Activated CD4-positive, alpha-beta memory T cell treated with anti-CD3 and anti-CD28 coated beads for 36 hours (primary cell): ENCODE results near the gene SELENOW. TPM values are rescaled to one million over a fixed set of nuclear protein-coding genes. Genes with fewer than 3 reads are reported as not detected.
A peak's percentile ranks its signal among the peaks of the same experiment; 100 is the strongest.
"Not testable (repeated sequence)": the region's sequence is repeated elsewhere in the genome, so short reads cannot be mapped to it uniquely, and the experiment has no call there.

Source experiments
- CTCF ChIA-PET: fragments of 350-600 bp; sonication (Branson Sonifier 250); formaldehyde crosslinking; loops from one replicate; lab custom pipeline; 2021; ENCODE audit warnings: antibody characterized with exemption, inconsistent platforms; lab: Charles Lee
- POLR2A ChIA-PET: fragments of 350-600 bp; sonication (Branson Sonifier 250); formaldehyde crosslinking; loops from one replicate; lab custom pipeline; 2021; ENCODE audit warnings: antibody characterized with exemption; lab: Charles Lee
- DNase-seq: peaks from one replicate; pipeline ENCODE4 v3.0.0-alpha.2; 2020
- H3K27ac Mint-ChIP-seq: one replicate; pipeline ENCODE4 v1.8.0; 2021; ENCODE audit warnings: mixed read lengths
- H3K27me3 Mint-ChIP-seq: one replicate; pipeline ENCODE4 v1.8.0; 2021; ENCODE audit warnings: mixed read lengths
- H3K36me3 Mint-ChIP-seq: one replicate; pipeline ENCODE4 v1.8.0; 2021; ENCODE audit warnings: mixed read lengths
- H3K4me1 Mint-ChIP-seq: one replicate; pipeline ENCODE4 v1.8.0; 2021; ENCODE audit warnings: low read depth, mixed read lengths
- H3K4me3 Mint-ChIP-seq: one replicate; pipeline ENCODE4 v1.8.0; 2021; ENCODE audit warnings: mild to moderate bottlenecking, mixed read lengths
- H3K9me3 Mint-ChIP-seq: one replicate; pipeline ENCODE4 v1.8.0; 2021; ENCODE audit warnings: mixed read lengths
- intact Hi-C: fragments of 100-400 bp; cut with micrococcal nuclease; formaldehyde crosslinking; loops from one replicate; pipeline ENCODE4 v1.15.1; 2023
- total RNA-seq, 2 experiments: library from RNA; stranded (reverse); gene quantifications; one replicate each; pipeline ENCODE4 v1.2.3, GENCODE V29; 2021

Gene SELENOW
- total RNA-seq, 2 experiments from 2014 or later = 162 to 174 TPM

DNA sequence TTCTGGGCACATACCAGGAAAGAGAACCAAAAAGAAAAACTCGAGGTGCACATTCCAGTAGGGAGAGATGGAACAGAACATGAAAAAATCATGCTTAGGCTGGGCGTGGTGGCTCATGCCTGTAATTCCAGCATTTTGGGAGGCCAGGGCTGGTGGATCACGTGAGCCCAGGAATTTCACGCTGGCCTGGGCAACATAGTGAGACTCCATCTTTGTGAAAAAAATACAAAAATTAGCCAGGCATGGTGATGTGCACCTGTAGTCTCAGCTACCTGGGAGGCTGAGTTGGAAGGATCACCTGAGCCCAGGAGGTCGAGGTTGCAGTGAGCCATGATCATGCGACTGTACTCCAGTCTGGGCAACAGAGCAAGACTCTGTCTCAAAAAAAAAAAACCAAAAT is 7.2 kb upstream of the SELENOW start:
- intact Hi-C loops, H3K4me1 Mint-ChIP-seq, H3K27me3 Mint-ChIP-seq, H3K36me3 Mint-ChIP-seq, H3K4me3 Mint-ChIP-seq, DNase-seq, POLR2A ChIA-PET, H3K27ac Mint-ChIP-seq, H3K9me3 Mint-ChIP-seq: not testable (repeated sequence)
- CTCF ChIA-PET = interaction anchor here (0.6 kb wide), 1 partner anchor 24 kb away, joined by 3 read pairs; no protein-coding TSS in a partner anchor

DNA sequence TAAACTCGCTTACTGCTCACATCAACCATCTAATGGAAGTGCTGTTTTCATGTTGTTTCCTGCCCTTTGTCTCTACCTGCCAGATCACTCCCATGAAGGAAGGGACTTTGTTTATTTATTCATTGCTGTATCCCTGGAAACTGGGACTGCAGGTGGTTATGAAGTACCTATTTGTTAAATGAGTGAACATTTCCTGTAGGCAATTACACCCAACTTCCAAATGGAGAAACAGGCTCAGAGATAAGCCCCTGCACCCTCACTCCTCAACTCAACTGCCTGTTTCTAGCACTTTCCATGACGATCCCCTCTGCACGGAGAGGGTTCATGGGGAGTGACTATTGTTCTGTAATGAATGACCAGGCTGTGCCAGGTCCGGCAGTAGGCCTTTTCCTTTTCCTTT is 1.9 kb upstream of the SELENOW start:
- H3K4me1 Mint-ChIP-seq = peaks cover 23% of the 10 kb centered on the region
- ChIA-PET POLR2A (no interaction called here), CTCF (no interaction called here)
- H3K36me3 Mint-ChIP-seq = peaks cover 10% of the 10 kb centered on the region
- DNase-seq = no peak
- no peak overlapping the region for H3K27ac Mint-ChIP-seq
- no peaks in the 10 kb centered on the region for H3K9me3 Mint-ChIP-seq
- H3K27me3 Mint-ChIP-seq = no peaks in the 10 kb centered on the region
- peak overlapping the region; percentile 15 for H3K4me3 Mint-ChIP-seq
- intact Hi-C loops = no loop called here

DNA sequence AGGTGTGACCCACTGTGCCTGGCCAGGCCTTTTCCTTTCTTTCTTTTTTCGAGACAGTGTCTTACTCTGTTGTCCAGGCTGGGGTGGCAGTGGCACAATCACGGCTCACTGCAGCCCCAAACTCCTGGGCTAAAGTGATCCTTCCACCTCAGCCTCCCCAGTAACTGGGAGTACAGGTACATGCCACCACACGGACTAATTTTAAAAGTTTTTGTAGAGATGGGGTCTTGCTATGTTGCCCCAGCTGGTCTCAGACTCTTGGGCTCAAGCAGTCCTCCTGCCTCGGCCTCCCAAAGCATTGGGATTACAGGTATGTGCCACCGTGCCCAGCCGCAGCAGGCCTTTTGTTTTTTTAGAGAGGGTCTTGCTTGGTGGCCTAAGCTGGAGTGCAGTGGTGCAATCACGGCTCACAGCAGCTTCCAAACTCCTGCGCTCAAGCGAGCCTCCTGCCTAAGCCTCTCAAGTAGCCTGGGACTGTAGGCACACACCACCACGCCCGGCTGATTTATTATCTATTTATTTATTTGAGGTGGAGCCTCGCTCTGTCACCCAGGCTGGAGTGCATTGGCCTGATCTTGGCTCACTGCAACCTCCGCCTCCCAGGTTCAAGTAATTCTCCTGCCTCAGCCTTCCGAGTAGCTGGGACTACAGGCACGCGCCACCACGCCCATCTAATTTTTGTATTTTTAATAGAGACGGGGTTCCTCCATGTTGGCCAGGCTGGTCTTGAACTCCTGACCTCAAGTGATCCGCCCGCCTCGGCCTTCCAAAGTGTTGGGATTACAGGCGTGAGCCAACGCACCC is 1.1 kb upstream of the SELENOW start:
- POLR2A ChIA-PET, H3K27me3 Mint-ChIP-seq, DNase-seq, H3K9me3 Mint-ChIP-seq: not testable (repeated sequence)
- H3K27ac Mint-ChIP-seq = peak overlapping the region; percentile 92
- H3K4me1 Mint-ChIP-seq = peaks cover 27% of the 10 kb centered on the region
- intact Hi-C loops = loop anchor here (2.0 kb wide), 1 partner anchor 33 kb away; the partner anchor contains the start of gene NOP53
- peaks cover 13% of the 10 kb centered on the region for H3K36me3 Mint-ChIP-seq
- peak overlapping the region; percentile 95 for H3K4me3 Mint-ChIP-seq
- CTCF ChIA-PET = interaction anchor here (1.5 kb wide), 1 partner anchor 32 kb away, joined by 3 read pairs; the partner anchor contains the start of gene NOP53

DNA sequence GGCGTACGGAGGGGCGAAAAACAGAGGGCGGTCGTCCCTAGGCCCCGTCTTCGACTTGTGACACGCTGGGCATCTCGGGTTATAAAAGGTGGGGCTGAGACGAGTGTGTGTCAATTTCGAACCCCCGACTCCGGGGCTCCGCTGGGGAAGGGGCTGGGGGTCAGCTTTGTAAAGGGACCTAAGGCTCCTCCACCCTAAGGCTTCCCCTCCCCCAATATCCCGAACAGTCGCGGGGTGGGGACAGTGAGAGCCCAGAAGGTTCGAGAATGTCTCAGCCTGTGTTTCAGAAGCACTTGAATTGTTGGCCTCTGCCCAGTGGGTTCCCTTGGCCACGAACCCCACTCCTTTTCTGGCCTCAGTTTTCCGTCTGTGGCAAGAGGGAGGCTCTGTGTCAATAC is 450 bp downstream of the SELENOW start:
- Mint-ChIP-seq H3K36me3 (peaks cover 17% of the 10 kb centered on the region), H3K27me3 (no peaks in the 10 kb centered on the region), H3K9me3 (no peaks in the 10 kb centered on the region), H3K4me1 (peaks cover 27% of the 10 kb centered on the region), H3K4me3 (peak overlapping the region; percentile 95), H3K27ac (peak overlapping the region; percentile 92)
- POLR2A ChIA-PET = no interaction called here
- intact Hi-C loops = loop anchor here (2.0 kb wide), 1 partner anchor 34 kb away; the partner anchor contains the start of gene NOP53
- CTCF ChIA-PET = interaction anchor here (1.4 to 1.5 kb wide), 2 partner anchors 13 to 34 kb away, joined by 3 read pairs; partner anchors contain the start of gene NOP53
- peak; percentile 38 for DNase-seq

DNA sequence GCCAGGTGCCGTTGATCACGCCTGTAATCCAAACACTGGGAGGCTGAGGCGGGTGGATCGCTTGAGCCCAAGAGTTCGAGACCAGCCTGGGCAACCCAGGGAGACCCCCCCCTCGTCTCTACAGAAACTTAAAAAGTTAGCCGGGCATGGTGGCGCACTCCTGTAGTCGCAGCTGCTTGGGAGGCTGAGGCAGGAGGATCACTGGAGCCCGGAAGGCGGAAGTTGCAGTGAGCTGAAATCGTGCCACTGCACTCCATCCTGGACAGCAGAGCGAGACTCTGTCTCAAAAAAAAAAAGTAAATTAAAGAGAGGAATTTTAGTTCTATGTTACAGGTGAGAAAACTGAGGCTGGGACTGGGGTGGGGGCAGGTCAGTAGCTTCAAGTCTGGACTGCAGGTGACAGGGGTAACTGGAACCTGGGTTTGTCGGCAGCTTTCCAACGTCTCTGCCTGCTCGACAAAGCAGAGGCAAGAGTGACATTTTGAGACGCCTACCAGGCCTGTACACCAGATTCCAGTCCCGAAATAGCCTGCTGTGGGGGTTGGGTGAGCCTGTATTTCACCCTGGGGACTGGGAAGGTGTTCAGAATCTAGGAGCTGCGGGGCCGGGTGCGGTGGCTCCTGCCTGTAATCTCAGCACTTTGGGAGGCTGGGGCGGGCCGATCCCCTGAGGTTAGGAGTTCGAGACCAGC is 1.2 kb downstream of the SELENOW start:
- peaks cover 27% of the 10 kb centered on the region for H3K4me1 Mint-ChIP-seq
- no peaks in the 10 kb centered on the region for H3K9me3 Mint-ChIP-seq
- peak overlapping the region; percentile 95 for H3K4me3 Mint-ChIP-seq
- H3K27me3 Mint-ChIP-seq = no peaks in the 10 kb centered on the region
- intact Hi-C loops = loop anchor here (2.0 kb wide), 1 partner anchor 35 kb away; the partner anchor contains the start of gene NOP53
- CTCF ChIA-PET = interaction anchor here (0.9 to 1.4 kb wide), 4 partner anchors 8 to 431 kb away, joined by 3 to 4 read pairs (median 4); partner anchors contain the start of genes DHX34 and EHD2
- peak overlapping the region; percentile 92 for H3K27ac Mint-ChIP-seq
- POLR2A ChIA-PET = interaction anchor here (0.7 to 1.0 kb wide), 2 partner anchors 10 to 54 kb away, joined by 3 to 4 read pairs; no protein-coding TSS in a partner anchor
- peak; percentile 22 for DNase-seq
- peaks cover 23% of the 10 kb centered on the region for H3K36me3 Mint-ChIP-seq

DNA sequence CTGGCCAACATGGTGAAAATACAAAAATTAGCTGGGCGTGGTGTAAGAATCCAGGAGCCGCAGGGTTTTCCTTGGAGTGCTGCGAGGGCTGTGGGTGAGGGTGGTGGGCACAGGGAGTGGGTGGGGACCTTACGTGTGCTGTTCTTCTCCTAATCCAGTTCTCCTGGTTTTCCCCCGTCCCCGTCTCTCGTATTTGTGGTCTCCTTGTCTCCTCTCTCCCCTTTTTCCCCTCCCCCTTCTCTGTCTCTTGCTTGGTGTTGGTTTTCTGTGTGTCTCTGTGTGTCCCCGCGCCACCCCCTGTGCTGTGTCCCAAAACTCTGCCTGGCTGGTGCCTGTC is 1.7 kb downstream of the SELENOW start:
- Mint-ChIP-seq H3K36me3 (peaks cover 24% of the 10 kb centered on the region), H3K4me1 (peaks cover 27% of the 10 kb centered on the region), H3K9me3 (no peaks in the 10 kb centered on the region), H3K4me3 (peak overlapping the region; percentile 95), H3K27ac (peak overlapping the region; percentile 92), H3K27me3 (no peaks in the 10 kb centered on the region)
- ChIA-PET POLR2A (interaction anchor here (0.7 to 1.0 kb wide), 2 partner anchors 10 to 55 kb away, joined by 3 to 4 read pairs; no protein-coding TSS in a partner anchor), CTCF (interaction anchor here (0.9 to 1.1 kb wide), 3 partner anchors 7 to 431 kb away, joined by 3 to 4 read pairs (median 4); partner anchors contain the start of genes DHX34 and EHD2)
- intact Hi-C loops = no loop called here
- no peak for DNase-seq

DNA sequence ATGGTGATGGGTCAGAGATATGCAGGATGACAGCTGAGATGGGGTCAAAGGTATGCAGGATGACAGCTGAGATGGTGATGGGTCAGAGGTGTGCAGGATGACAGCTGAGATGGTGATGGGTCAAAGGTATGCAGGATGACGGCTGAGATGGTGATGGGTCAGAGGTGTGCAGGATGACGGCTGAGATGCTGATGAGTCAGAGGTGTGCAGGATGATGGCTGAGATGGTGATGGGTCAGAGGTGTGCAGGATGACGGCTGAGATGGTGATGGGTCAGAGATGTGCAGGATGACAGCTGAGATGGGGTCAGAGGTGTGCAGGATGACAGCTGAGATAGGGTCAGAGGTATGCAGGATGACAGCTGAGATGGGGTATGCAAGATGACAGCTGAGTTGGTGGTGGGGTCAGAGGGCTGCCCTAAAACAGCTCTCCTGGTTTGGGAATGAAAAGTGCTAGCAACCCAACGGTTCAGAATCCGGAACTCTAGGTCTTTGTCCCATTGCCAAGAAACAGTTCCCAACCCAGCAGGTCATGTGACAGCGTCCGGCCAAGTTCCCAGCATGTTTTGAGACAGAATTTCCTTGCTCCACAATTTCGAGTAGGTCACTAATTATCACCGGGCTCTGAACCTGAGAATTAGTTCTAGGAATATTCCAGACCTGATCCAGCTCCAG is 3.2 kb downstream of the SELENOW start:
- Mint-ChIP-seq H3K27me3 (no peaks in the 10 kb centered on the region), H3K36me3 (peaks cover 26% of the 10 kb centered on the region), H3K4me3 (peak overlapping the region; percentile 5), H3K9me3 (no peaks in the 10 kb centered on the region), H3K27ac (peak overlapping the region; percentile 53), H3K4me1 (peaks cover 27% of the 10 kb centered on the region)
- POLR2A ChIA-PET = interaction anchor here (0.5 kb wide), 2 partner anchors 13 to 23 kb away, joined by 3 read pairs; no protein-coding TSS in a partner anchor
- CTCF ChIA-PET = no interaction called here
- no peak for DNase-seq
- intact Hi-C loops = no loop called here

DNA sequence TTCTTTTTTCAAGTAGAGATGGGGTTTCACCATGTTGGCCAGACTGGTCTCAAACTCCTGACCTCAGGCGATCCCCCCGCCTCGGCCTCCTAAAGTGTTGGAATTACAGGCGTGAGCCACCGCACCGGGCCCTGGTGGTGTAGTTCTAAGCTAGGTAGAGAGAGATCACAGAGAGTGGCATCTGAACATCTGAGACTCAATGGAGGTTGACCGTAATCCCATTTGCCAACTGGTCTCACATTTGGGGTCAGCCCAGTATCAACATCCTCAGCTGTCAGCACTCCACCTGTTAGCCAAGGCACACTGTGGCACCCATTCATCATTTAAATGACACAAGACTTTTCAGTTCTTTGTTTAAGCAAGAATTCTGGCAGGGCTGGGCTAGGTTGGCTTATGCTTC is 8.1 kb downstream of the SELENOW start:
- Mint-ChIP-seq H3K9me3 (no peaks in the 10 kb centered on the region), H3K4me3 (no peak overlapping the region), H3K27ac (no peak overlapping the region), H3K36me3 (peaks cover 22% of the 10 kb centered on the region), H3K4me1 (peaks cover 7% of the 10 kb centered on the region), H3K27me3 (no peaks in the 10 kb centered on the region)
- no peak for DNase-seq
- POLR2A ChIA-PET = interaction anchor here (0.6 kb wide), 1 partner anchor 755 kb away, joined by 3 read pairs; no protein-coding TSS in a partner anchor
- intact Hi-C loops = no loop called here
- CTCF ChIA-PET = no interaction called here

DNA sequence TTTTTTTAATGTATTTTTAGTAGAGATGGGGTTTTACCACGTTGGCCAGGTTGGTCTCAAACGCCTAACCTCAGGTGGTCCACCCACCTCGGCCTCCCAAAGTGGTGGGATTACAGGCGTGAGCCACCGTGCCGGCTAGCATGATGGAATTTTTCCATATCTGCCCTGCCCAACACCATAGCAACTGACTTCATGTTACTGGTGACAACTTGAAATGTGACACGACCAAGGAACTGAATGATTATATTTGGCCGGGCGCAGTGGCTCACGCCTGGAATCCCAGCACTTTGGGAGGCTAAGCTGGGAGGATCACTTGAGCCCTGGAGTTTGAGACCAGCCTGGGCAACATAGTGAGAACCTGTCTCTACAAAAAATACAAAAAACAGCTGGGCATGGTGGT is 8.8 kb downstream of the SELENOW start:
- DNase-seq, H3K27ac Mint-ChIP-seq, intact Hi-C loops, H3K4me3 Mint-ChIP-seq, H3K9me3 Mint-ChIP-seq, H3K4me1 Mint-ChIP-seq, H3K27me3 Mint-ChIP-seq: not testable (repeated sequence)
- CTCF ChIA-PET = interaction anchor here (0.6 to 1.4 kb wide), 5 partner anchors 7 to 966 kb away, joined by 3 to 5 read pairs (median 4); no protein-coding TSS in a partner anchor
- peaks cover 18% of the 10 kb centered on the region for H3K36me3 Mint-ChIP-seq
- POLR2A ChIA-PET = interaction anchor here (0.6 kb wide), 1 partner anchor 754 kb away, joined by 3 read pairs; no protein-coding TSS in a partner anchor

DNA sequence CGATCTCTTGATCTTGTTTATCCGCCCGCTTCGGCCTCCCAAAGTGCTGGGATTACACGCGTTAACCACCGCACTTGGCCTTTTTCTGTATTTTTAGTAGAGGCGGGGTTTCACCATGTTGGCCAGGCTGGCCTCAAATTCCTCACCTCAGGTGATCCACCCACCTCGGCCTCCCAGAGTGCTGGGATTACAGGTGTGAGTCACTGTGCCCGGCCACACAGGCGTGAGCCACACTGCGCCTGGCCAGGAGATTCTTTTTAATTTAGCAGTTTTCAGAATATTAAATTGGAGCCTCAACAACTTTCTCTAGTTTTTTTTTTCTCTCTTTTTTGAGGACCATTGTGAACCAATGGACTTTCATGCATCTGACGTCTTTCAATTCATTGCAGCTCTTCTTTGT is 11.3 kb downstream of the SELENOW start:
- H3K4me3 Mint-ChIP-seq, H3K36me3 Mint-ChIP-seq, H3K27me3 Mint-ChIP-seq, H3K9me3 Mint-ChIP-seq, DNase-seq, intact Hi-C loops, H3K27ac Mint-ChIP-seq, H3K4me1 Mint-ChIP-seq: not testable (repeated sequence)
- CTCF ChIA-PET = interaction anchor here (0.6 to 3.1 kb wide), 9 partner anchors 14 to 83 kb away, joined by 3 to 11 read pairs (median 5); partner anchors contain the start of gene EHD2
- POLR2A ChIA-PET = interaction anchor here (0.6 kb wide), 1 partner anchor 10 kb away, joined by 4 read pairs; no protein-coding TSS in a partner anchor

DNA sequence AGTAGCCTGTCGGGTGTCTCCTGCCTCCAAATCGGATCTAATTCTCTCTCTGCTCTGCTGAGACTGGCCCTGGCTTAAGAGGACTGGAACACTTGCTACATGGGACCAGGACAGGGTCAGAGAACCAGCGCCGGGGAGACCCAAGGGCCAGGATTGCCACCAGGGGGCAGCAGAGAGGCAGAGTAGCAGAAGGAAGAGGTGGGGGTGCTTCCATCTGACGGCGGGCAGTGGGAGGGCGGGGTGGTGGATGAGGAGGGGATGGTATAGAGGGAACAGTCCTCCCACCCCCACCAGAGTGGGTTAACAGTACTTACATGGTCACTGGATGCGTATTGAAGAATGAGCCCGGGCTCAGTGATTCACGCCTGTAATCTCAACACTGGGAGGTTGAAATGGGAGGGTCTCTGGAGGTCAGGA is 11.9 kb downstream of the SELENOW start:
- CTCF ChIA-PET = interaction anchor here (0.6 to 3.1 kb wide), 9 partner anchors 15 to 83 kb away, joined by 3 to 11 read pairs (median 5); partner anchors contain the start of gene EHD2

More for the DNA sequence above, 11.9 kb downstream of the SELENOW start:
- H3K4me3 Mint-ChIP-seq = no peak overlapping the region
- peak; percentile 87 for DNase-seq
- intact Hi-C loops = no loop called here
- peaks cover 4% of the 10 kb centered on the region for H3K4me1 Mint-ChIP-seq
- POLR2A ChIA-PET = no interaction called here
- no peak overlapping the region for H3K27ac Mint-ChIP-seq
- H3K27me3 Mint-ChIP-seq = peaks cover 2% of the 10 kb centered on the region
- peaks cover 5% of the 10 kb centered on the region for H3K9me3 Mint-ChIP-seq
- peaks cover 5% of the 10 kb centered on the region for H3K36me3 Mint-ChIP-seq
